ENCODE data around the gene NRDC. TPM values are rescaled to one million over a fixed set of nuclear protein-coding genes. Genes with fewer than 3 reads are reported as not detected.

NRDC gene
- total RNA-seq, 1 experiment from 2014 or later, result 147 TPM

GRCh38 chr1:51927029-51927428, 48.5 kb upstream of the NRDC start:
- no peak overlapping the region for H3K27ac ChIP-seq (ENCODE audit: insufficient read length, low read depth, low read length)
- Mint-ChIP-seq H3K27me3 (ENCODE audit: low read depth) (no peaks in the 10 kb centered on the region), H3K4me3 (no peak overlapping the region), H3K27ac (no peak overlapping the region), H3K36me3 (ENCODE audit: insufficient read depth in 1 of 3, low read depth in 3 of 3) (peaks cover 2 to 23% (median 10%) of the 10 kb centered on the region in 3 experiments; a peak in 5 of 7 replicates), H3K4me1 (peaks cover 4% of the 10 kb centered on the region in 2 experiments; a peak in 3 of 4 replicates), H3K9me3 (no peaks in the 10 kb centered on the region)
- WGBS (ENCODE audit: extremely low coverage, insufficient read length, low lambda C conversion rate), result no CpG with 5 or more reads among the region's 2 CpGs
- H3K79me2 ChIP-seq (ENCODE audit: insufficient read depth, low read length), result no peaks in the 10 kb centered on the region
- H3K14ac ChIP-seq (ENCODE audit: insufficient read depth, low read length), result no peak overlapping the region
- no peak overlapping the region for H3K56ac ChIP-seq (ENCODE audit: insufficient read length, low read depth, low read length)
- no peak overlapping the region for H2BK15ac ChIP-seq (ENCODE audit: low read depth, low read length)
- H2BK120ac ChIP-seq (ENCODE audit: low read depth, low read length, poor library complexity, severe bottlenecking), result no peak overlapping the region
- no peaks in the 10 kb centered on the region for H3K27me3 ChIP-seq (ENCODE audit: insufficient read depth, low read length)
- H4K8ac ChIP-seq (replicated peaks; ENCODE audit: insufficient read length, low read depth, low read length), result no peak overlapping the region
- no peak overlapping the region for H4K91ac ChIP-seq (ENCODE audit: insufficient read length, low read depth, low read length)
- H3K4me2 ChIP-seq (ENCODE audit: insufficient read depth, insufficient read length, low read length), result no peak overlapping the region
- no peak overlapping the region for H2BK12ac ChIP-seq (ENCODE audit: insufficient read length, low read depth, low read length)
- no peaks in the 10 kb centered on the region for H3K9me3 ChIP-seq (ENCODE audit: control insufficient read depth, low read depth, low read length)
- H3K4ac ChIP-seq (ENCODE audit: low read depth, low read length), result no peak overlapping the region
- no peaks in the 10 kb centered on the region for H3K23me2 ChIP-seq (ENCODE audit: insufficient read length, low read depth, low read length, poor library complexity, severe bottlenecking)
- H2AK5ac ChIP-seq (ENCODE audit: insufficient read length, low read length), result no peak overlapping the region
- H4K20me1 ChIP-seq (ENCODE audit: control insufficient read depth, insufficient read depth, insufficient read length), result no peaks in the 10 kb centered on the region
- no peak overlapping the region for H3K9ac ChIP-seq (ENCODE audit: extremely low read depth, insufficient read length, low read length)
- no peak overlapping the region for H3T11ph ChIP-seq (ENCODE audit: low read length)
- H2BK20ac ChIP-seq (ENCODE audit: low read depth, low read length, poor library complexity, severe bottlenecking), result no peak overlapping the region
- H2AFZ ChIP-seq (ENCODE audit: low read length), result no peak overlapping the region
- no peak overlapping the region for H2BK5ac ChIP-seq (ENCODE audit: insufficient read length, low read length)
- no peak overlapping the region for H4K5ac ChIP-seq (ENCODE audit: insufficient read length, low read depth, low read length)
- H3K23ac ChIP-seq (ENCODE audit: insufficient read length, low read depth, low read length), result no peak overlapping the region
- no peaks in the 10 kb centered on the region for H3K4me1 ChIP-seq (ENCODE audit: insufficient read depth, low read length)
- H3K18ac ChIP-seq (ENCODE audit: insufficient read length, low read depth, low read length), result no peak overlapping the region
- no peak for DNase-seq
- no peak for TF ChIP-seq CTCF (conservative IDR thresholded peaks at IDR 0.05)
- no peaks in the 10 kb centered on the region for H3K79me1 ChIP-seq (ENCODE audit: insufficient read depth, low read depth, low read length, poor library complexity, severe bottlenecking)

Measured in H9 (cell line).